HG03575 (cell line): ENCODE results near the gene NAB2.

Experiments used
- ATAC-seq: cut with Tn5 transposase; IDR thresholded peaks from one replicate; pipeline ENCODE4 v1.9.1; 2021; ENCODE audit not compliant: unreplicated experiment, insufficient number of reproducible peaks, low FRiP score; ENCODE audit errors: extremely low read depth

The NAB2 gene

GRCh38 chr12:57091638-57092528, 3.0 kb downstream of the NAB2 start:
- ATAC-seq, result no peak

GRCh38 chr12:57092529-57092862, 3.6 kb downstream of the NAB2 start:
- ATAC-seq, result no peak

- ATAC-seq, result no peak
Measured at GRCh38 chr12:57092876-57093414, 4.0 kb downstream of the NAB2 start.

DNA sequence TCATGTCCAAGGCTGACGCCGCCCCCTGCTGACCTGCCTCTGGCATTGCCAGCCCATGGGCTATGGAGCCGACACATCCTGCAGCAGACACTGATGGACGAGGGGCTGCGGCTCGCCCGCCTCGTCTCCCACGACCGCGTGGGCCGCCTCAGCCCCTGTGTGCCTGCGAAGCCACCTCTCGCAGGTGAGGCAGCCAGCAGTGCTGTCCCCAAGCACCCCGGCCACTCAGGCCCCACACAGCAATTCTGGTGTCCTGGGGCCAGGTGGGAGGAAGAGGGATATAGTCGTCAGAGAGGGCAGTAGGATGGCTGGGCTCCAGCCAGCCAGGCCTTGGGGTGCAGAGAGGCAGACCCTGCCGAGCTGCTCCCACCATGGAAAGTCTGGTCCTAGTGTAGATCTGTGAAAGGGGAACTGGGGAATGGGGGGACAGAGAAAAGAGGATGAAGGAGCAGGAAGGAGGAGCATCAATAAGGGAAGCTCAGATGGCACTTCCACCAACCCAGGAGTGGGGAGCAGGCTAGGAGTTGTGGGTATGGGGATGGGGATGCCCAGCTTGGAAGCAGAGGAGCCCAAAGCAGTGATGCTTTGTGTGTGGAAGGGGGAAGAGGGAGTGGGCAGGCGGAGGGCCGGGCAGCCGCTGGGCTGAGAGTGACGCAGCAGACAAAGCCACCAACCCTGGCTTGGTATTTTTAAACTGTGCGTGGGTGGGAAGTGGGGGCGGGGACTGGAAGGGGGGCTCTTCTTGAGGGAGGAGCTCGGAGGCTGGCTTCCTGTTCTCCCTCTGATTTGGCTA, 4.7 kb downstream of the NAB2 start:
- ATAC-seq, result no peak

GRCh38 chr12:57094208-57095160, 5.6 kb downstream of the NAB2 start:
- no peak for ATAC-seq

- ATAC-seq, result no peak
Measured at GRCh38 chr12:57095440-57095839, 6.5 kb downstream of the NAB2 start.

DNA sequence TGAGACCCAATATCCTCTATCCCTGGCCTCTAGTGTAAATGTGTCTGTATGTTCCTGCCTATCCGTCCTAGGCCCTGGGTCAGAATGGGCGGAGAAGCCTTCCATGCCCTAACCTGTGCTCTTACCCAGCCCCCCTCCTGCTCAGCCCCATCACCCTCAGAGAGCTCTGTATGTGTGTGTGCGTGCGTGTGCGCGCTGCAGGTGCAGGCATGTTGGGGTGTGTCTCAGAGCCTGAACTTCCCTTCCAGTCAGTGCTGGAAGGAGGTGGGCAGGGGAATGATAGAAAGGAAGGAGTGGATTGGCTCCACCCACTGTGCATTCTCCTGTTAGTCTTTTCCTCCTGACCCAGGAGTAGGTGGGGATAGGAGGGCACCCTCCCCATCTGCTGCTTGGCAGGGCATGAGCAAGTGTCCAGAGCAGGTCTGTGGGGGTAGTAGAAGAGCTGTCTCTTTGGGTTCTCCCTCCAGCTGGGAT, 7.2 kb downstream of the NAB2 start:
- no peak for ATAC-seq

DNA sequence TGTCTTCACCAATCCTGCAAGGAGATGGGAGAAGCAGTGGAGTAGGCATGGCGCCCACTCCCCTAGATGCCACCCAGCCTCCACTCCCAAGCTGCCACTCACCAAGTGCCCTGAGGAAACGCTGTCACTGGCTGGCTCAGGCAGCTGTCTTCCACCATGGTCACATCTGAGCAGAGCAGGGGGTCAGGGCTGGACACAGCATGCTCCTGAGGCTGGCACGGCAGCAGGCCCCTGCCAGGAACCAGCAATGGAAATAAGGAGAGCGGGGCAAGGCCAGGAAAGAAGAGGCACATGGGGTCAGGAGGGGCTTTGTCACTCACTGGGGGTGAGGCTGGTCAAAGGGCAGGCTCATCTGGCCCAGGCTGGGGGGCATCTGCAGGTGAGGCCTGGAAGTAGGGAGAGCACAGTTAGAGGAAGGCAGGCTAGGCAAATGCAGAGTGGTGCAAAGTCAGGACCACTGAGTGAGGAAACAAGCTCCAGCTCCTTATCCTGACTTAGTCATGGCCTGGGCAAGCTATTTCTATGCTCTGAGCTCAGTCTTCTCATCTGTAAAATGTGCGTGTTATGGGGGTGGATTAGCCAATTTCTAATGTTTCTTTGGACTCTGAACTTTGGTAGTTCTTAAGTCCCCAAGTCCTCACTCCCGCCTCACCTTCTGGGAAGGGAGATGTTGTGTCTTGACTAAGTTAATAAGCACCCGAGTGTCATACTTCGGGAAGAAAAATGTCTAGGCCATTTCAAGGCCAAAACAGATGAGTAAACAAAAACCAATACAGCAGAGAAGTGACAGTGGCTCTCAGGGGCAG, 8.0 kb downstream of the NAB2 start:
- no peak for ATAC-seq

GRCh38 chr12:57097554-57097835, 8.6 kb downstream of the NAB2 start:
- no peak for ATAC-seq

DNA sequence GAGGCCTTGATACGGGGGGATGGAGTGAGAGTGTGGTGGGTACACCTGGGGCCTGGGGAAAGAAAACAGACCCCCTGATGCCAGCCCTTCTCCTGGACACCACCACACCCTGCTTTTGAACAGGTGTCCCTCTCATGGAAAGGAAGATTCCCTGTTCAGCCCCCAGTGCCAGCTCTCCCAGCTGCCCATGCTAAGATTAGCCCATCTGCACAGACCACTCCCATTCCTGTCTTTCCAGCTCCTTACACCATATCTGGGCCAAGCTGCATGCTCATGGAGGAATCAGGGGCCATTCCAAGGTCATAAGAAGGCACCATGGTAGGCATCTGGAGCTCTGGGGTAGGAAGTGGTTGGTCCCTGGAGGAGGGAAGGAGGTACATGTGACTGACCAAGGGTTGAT, 9.6 kb downstream of the NAB2 start:
- no peak for ATAC-seq

GRCh38 chr12:57099047-57099714, 10.3 kb downstream of the NAB2 start:
- no peak for ATAC-seq

- no peak for ATAC-seq
Measured at GRCh38 chr12:57099766-57100165, 10.9 kb downstream of the NAB2 start.

DNA sequence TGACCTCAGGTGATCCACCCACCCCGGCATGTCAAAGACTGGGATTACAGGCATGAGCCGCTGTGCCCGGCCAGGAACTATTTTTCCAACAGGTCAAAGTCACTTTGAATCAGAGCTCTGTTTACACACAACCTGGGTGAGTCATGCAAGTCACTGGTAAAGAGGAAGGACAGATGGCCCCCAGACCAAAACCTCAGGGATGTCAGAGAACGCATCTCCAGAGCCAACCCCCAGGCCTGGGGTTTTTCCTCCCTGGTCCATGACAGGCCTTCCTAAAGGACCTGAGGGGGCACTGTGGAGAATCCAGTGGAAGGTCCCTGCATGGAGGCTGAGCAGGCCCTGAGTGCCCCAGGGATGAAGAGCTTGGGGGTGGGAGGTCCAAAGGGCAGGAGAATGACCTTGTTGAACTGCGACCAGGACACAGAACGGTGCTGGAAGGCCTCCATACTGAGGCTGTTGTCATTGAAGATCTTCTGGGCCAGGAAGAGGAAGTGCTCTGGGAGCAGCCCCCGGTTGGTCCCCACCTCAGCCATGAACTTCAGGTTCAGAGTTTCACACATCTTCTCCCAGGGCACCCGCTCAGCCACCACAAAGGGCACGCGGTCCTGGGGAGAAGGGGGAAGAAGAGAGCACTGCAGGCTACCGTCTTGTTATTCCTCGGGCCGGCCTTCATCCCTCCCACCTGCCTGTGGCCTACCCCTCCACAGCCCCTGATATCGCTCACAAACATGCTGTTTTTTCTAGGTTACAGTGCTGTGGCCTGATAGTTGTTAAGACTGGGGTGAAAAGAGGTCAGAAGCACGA, 13.2 kb downstream of the NAB2 start:
- ATAC-seq, result no peak

DNA sequence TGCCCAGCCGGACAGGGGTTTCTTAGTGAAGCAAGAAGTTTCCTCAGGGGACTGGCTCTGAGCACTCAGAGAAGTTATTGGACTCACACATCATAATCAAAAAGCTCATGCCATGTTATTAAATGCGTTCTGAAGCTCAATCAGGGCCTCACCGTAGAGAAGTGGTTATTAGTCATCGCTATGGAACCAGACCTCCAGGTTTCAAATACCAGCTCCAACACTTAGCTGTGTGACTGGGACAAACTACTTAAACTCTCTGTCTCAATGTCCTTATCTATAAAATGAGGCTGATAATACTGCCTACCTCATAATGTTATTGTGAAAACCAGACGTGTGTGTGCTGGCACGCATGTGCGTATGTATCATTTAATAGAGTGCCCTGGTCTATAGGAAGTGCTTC, 14.9 kb downstream of the NAB2 start:
- no peak for ATAC-seq

GRCh38 chr12:57104292-57104910, 15.5 kb downstream of the NAB2 start:
- ATAC-seq, result no peak

- ATAC-seq, result no peak
Measured at GRCh38 chr12:57105011-57105753, 16.3 kb downstream of the NAB2 start.
